Measurements from ENCODE around the gene KREMEN1. TPM values are rescaled to one million over a fixed set of nuclear protein-coding genes. Genes with fewer than 3 reads are reported as not detected.

Gene KREMEN1
- polyA plus RNA-seq, 1 of the 3 experiments (the other 2 are of a cell fraction) = 10.0 TPM

GRCh38 chr22:29194184-29194583, 121.3 kb downstream of the KREMEN1 start:
- TF ChIP-seq, protein P1, sequence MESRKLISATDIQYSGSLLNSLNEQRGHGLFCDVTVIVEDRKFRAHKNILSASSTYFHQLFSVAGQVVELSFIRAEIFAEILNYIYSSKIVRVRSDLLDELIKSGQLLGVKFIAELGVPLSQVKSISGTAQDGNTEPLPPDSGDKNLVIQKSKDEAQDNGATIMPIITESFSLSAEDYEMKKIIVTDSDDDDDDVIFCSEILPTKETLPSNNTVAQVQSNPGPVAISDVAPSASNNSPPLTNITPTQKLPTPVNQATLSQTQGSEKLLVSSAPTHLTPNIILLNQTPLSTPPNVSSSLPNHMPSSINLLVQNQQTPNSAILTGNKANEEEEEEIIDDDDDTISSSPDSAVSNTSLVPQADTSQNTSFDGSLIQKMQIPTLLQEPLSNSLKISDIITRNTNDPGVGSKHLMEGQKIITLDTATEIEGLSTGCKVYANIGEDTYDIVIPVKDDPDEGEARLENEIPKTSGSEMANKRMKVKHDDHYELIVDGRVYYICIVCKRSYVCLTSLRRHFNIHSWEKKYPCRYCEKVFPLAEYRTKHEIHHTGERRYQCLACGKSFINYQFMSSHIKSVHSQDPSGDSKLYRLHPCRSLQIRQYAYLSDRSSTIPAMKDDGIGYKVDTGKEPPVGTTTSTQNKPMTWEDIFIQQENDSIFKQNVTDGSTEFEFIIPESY (IDR thresholded peaks at IDR 0.05; ENCODE audit: borderline replicate concordance, low read depth) = no peak
- no peak for TF ChIP-seq SIN3A (IDR thresholded peaks at IDR 0.05; ENCODE audit: borderline replicate concordance, low read depth, low read length)
- no peak for TF ChIP-seq TCF12 (IDR thresholded peaks at IDR 0.05)
- TF ChIP-seq, protein P2, sequence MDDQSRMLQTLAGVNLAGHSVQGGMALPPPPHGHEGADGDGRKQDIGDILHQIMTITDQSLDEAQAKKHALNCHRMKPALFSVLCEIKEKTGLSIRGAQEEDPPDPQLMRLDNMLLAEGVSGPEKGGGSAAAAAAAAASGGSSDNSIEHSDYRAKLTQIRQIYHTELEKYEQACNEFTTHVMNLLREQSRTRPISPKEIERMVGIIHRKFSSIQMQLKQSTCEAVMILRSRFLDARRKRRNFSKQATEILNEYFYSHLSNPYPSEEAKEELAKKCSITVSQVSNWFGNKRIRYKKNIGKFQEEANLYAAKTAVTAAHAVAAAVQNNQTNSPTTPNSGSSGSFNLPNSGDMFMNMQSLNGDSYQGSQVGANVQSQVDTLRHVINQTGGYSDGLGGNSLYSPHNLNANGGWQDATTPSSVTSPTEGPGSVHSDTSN (IDR thresholded peaks at IDR 0.05) = no peak
- TF ChIP-seq, protein P3, sequence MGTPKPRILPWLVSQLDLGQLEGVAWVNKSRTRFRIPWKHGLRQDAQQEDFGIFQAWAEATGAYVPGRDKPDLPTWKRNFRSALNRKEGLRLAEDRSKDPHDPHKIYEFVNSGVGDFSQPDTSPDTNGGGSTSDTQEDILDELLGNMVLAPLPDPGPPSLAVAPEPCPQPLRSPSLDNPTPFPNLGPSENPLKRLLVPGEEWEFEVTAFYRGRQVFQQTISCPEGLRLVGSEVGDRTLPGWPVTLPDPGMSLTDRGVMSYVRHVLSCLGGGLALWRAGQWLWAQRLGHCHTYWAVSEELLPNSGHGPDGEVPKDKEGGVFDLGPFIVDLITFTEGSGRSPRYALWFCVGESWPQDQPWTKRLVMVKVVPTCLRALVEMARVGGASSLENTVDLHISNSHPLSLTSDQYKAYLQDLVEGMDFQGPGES (IDR thresholded peaks at IDR 0.05; ENCODE audit: low read depth, low read length) = no peak
- no peak for TF ChIP-seq FOXM1 (IDR thresholded peaks at IDR 0.05; ENCODE audit: low read depth)
- TF ChIP-seq, protein P4, sequence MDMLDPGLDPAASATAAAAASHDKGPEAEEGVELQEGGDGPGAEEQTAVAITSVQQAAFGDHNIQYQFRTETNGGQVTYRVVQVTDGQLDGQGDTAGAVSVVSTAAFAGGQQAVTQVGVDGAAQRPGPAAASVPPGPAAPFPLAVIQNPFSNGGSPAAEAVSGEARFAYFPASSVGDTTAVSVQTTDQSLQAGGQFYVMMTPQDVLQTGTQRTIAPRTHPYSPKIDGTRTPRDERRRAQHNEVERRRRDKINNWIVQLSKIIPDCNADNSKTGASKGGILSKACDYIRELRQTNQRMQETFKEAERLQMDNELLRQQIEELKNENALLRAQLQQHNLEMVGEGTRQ (IDR thresholded peaks at IDR 0.05; ENCODE audit: borderline replicate concordance, low read depth, low read length) = no peak
- no peak for TF ChIP-seq RCOR1 (IDR thresholded peaks at IDR 0.05; ENCODE audit: low read length)
- TF ChIP-seq FOSL2 (IDR thresholded peaks at IDR 0.05; ENCODE audit: borderline replicate concordance, low read depth) = no peak
- no peak for TF ChIP-seq EP300 (IDR thresholded peaks at IDR 0.05; ENCODE audit: borderline replicate concordance in 1 of 2, low read depth in 1 of 2, low read length in 1 of 2)
- TF ChIP-seq, protein P5, sequence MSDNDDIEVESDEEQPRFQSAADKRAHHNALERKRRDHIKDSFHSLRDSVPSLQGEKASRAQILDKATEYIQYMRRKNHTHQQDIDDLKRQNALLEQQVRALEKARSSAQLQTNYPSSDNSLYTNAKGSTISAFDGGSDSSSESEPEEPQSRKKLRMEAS (IDR thresholded peaks at IDR 0.05; ENCODE audit: low read depth) = no peak
- TF ChIP-seq GATA2 (CRISPR knock-in tag; IDR thresholded peaks at IDR 0.05) = no peak
- no peak for TF ChIP-seq SMC3 (IDR thresholded peaks at IDR 0.05; ENCODE audit: low read depth, low read length)
- TF ChIP-seq CHD2 (IDR thresholded peaks at IDR 0.05; ENCODE audit: low read length, partially characterized antibody) = no peak
- TF ChIP-seq CTCF (IDR thresholded peaks at IDR 0.05) = no peak
- no peak overlapping the region for H3K4me3 ChIP-seq (ENCODE audit: low read depth in 2 of 2, low read length in 1 of 2)
- H3K79me2 ChIP-seq (ENCODE audit: insufficient read depth) = no peaks in the 10 kb centered on the region
- DNase-seq = no peak
- H3K4me2 ChIP-seq = no peak overlapping the region
- CTCF ChIA-PET = interaction anchor here (0.6 to 1.5 kb wide), 4 partner anchors 39 to 157 kb away, joined by 3 read pairs; no protein-coding TSS in a partner anchor
- H3K4me1 ChIP-seq (ENCODE audit: control insufficient read depth in 1 of 2, insufficient read depth in 2 of 2, low read depth in 1 of 2, low read length in 1 of 2) = peaks cover 0 to 9% of the 10 kb centered on the region in 2 experiments; a peak in 1 of 4 replicates
- H2AFZ ChIP-seq (ENCODE audit: low read depth) = no peak overlapping the region
- no peaks in the 10 kb centered on the region for H4K20me1 ChIP-seq (ENCODE audit: insufficient read depth)
- POLR2A ChIA-PET = no interaction called here
- no peaks in the 10 kb centered on the region for H3K27me3 ChIP-seq (ENCODE audit: insufficient read depth)
- H3K36me3 ChIP-seq (replicated peaks in 1 of 2; ENCODE audit: control insufficient read depth in 1 of 2, insufficient read depth in 2 of 2, low read length in 1 of 2) = no peaks in the 10 kb centered on the region
- no peaks in the 10 kb centered on the region for H3K9me2 ChIP-seq
- no peak overlapping the region for H3K9ac ChIP-seq
- peaks cover 4% of the 10 kb centered on the region for H3F3A ChIP-seq (replicated peaks; ENCODE audit: insufficient read depth)
- WGBS (ENCODE audit: low lambda C conversion rate) = 15% methylated on average over 2 of the region's 2 CpGs
- no peaks in the 10 kb centered on the region for H3K9me3 ChIP-seq
- no peak overlapping the region for H3K27ac ChIP-seq (ENCODE audit: low read depth in 2 of 2, low read length in 1 of 2)
